DOHH2 (cell line): ENCODE data around the gene CEACAM4.

Source experiments
- H3F3A ChIP-seq: fragments of 200-600 bp; sonication (generic), shearing (Covaris generic); 2 replicates; pipeline ENCODE4 v1.6.0; 2016; ENCODE audit warnings: antibody characterized with exemption, mild to moderate bottlenecking; ENCODE audit not compliant: control insufficient read depth, insufficient read depth
- H3K27ac ChIP-seq: fragments of 200-600 bp; sonication (generic); 2 replicates; pipeline ENCODE4 v1.5.1; 2014; ENCODE audit warnings: low read depth, mild to moderate bottlenecking, low read length, moderate library complexity
- H3K27me3 ChIP-seq: fragments of 200-600 bp; sonication (generic); 2 replicates; pipeline ENCODE4 v1.6.1; 2014; ENCODE audit warnings: mild to moderate bottlenecking, low read length, mixed read lengths; ENCODE audit not compliant: control insufficient read depth
- H3K36me3 ChIP-seq: fragments of 200-600 bp; sonication (generic); 2 replicates; pipeline ENCODE4 v1.6.1; 2014; ENCODE audit warnings: mild to moderate bottlenecking, low read length, moderate library complexity, mixed read lengths; ENCODE audit not compliant: control insufficient read depth
- H3K4me1 ChIP-seq: fragments of 200-600 bp; sonication (generic); 2 replicates; pipeline ENCODE4 v1.6.1; 2014; ENCODE audit warnings: mild to moderate bottlenecking, low read length, mixed read lengths; ENCODE audit not compliant: control insufficient read depth
- H3K4me2 ChIP-seq: fragments of 200-600 bp; sonication (generic); 2 replicates; pipeline ENCODE4 v1.6.0; 2014; ENCODE audit warnings: mild to moderate bottlenecking, low read length, moderate library complexity
- H3K4me3 ChIP-seq: fragments of 200-600 bp; sonication (generic); 2 replicates; pipeline ENCODE4 v1.5.1; 2014; ENCODE audit warnings: mild to moderate bottlenecking, low read length, mixed read lengths
- H3K79me2 ChIP-seq: fragments of 200-600 bp; sonication (generic); 2 replicates; pipeline ENCODE4 v1.6.1; 2014; ENCODE audit warnings: mild to moderate bottlenecking, low read length, mixed read lengths; ENCODE audit not compliant: control insufficient read depth
- H3K9me2 ChIP-seq: fragments of 200-600 bp; sonication (generic); replicated peaks from 2 replicates; pipeline ENCODE4 v1.6.1; 2014; ENCODE audit warnings: mild to moderate bottlenecking, low read length, mixed read lengths; ENCODE audit not compliant: control insufficient read depth
- H3K9me3 ChIP-seq: fragments of 200-600 bp; sonication (generic); 2 replicates; pipeline ENCODE4 v1.6.1; 2014; ENCODE audit warnings: antibody characterized with exemption, low read length, mixed read lengths; ENCODE audit not compliant: control insufficient read depth, insufficient read depth
- H4K20me1 ChIP-seq: fragments of 200-600 bp; sonication (generic); 2 replicates; pipeline ENCODE4 v1.6.0; 2014; ENCODE audit warnings: low read depth, mild to moderate bottlenecking, antibody characterized with exemption, low read length, moderate library complexity; ENCODE audit not compliant: control insufficient read depth, insufficient read depth
- CTCF ChIP-seq: fragments of 200-600 bp; sonication (generic); IDR thresholded peaks from one replicate; pipeline ENCODE4 v1.5.1; 2014; ENCODE audit warnings: antibody characterized with exemption, mild to moderate bottlenecking, low read depth, low read length; ENCODE audit not compliant: poor library complexity, severe bottlenecking
- EZH2phosphoT487 ChIP-seq: fragments of 200-600 bp; sonication (generic); IDR thresholded peaks from 2 replicates; pipeline ENCODE4 v1.6.1; 2017; ENCODE audit warnings: borderline replicate concordance, mild to moderate bottlenecking, antibody characterized with exemption, low read length, moderate library complexity, mixed read lengths

Gene CEACAM4

DNA sequence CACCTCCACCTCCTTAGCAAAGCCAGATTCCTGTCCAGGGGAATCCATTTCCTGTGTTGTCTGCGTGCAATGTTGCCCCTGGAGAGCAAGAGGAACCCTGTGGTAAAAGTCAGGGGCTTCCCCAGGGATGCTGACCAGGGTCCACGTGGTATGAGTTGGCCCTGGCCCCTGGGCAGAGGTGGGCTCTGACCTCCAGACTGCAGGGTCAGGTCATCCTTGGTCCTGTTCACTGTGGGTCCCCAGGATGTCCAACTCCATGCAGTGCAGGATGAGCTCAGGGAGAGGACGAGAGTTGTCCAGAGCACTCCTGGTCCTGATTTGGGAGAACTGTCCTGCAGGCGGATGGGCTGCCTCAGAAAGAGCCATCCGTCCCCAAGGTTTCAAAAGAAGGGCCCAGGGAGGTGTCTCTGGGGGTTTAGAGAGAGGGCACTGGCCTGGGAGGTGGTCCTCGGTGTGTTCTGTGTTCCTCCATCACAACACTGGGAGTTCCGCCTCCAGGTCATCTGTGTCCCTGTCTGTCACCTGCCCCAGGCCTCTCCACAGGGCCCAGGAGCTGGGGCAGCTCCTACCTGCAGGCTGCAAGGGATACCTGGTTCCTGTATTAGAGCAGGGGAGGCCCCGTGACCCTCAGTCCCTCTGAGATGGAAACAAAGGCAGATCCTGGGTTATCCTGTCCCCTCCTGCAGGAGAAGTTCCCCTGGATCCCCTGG, 1.2 kb upstream of the CEACAM4 start:
- H3K9me3 ChIP-seq = no peaks in the 10 kb centered on the region

GRCh38 chr19:41626278-41626677, 596 bp downstream of the CEACAM4 start:
- peaks cover 51% of the 10 kb centered on the region for H3K27me3 ChIP-seq
- H3K27ac ChIP-seq = no peak overlapping the region
- no peaks in the 10 kb centered on the region for H3K36me3 ChIP-seq

More for the DNA sequence above, 1.2 kb upstream of the CEACAM4 start:
- Histone ChIP-seq H3K4me1 (no peaks in the 10 kb centered on the region), H3K4me2 (no peak overlapping the region), H3K9me2 (no peaks in the 10 kb centered on the region), H4K20me1 (no peaks in the 10 kb centered on the region), H3K36me3 (no peaks in the 10 kb centered on the region), H3F3A (no peaks in the 10 kb centered on the region), H3K4me3 (no peak overlapping the region), H3K27me3 (peaks cover 51% of the 10 kb centered on the region), H3K79me2 (no peaks in the 10 kb centered on the region), H3K27ac (no peak overlapping the region)
- no peak for TF ChIP-seq EZH2phosphoT487
- no peak for TF ChIP-seq CTCF

GRCh38 chr19:41624937-41625336, 1.9 kb downstream of the CEACAM4 start:
- Histone ChIP-seq H3F3A (no peaks in the 10 kb centered on the region), H3K9me2 (no peaks in the 10 kb centered on the region), H3K27me3 (peaks cover 43% of the 10 kb centered on the region), H3K36me3 (no peaks in the 10 kb centered on the region), H3K79me2 (no peaks in the 10 kb centered on the region), H3K9me3 (no peaks in the 10 kb centered on the region), H3K4me2 (no peak overlapping the region), H3K27ac (no peak overlapping the region), H3K4me3 (no peak overlapping the region), H3K4me1 (no peaks in the 10 kb centered on the region), H4K20me1 (no peaks in the 10 kb centered on the region)
- TF ChIP-seq EZH2phosphoT487 = no peak
- no peak for TF ChIP-seq CTCF

More at GRCh38 chr19:41626278-41626677, 596 bp downstream of the CEACAM4 start:
- H3K4me1 ChIP-seq = no peaks in the 10 kb centered on the region
- H4K20me1 ChIP-seq = no peaks in the 10 kb centered on the region
- TF ChIP-seq CTCF (no peak), EZH2phosphoT487 (no peak)
- no peaks in the 10 kb centered on the region for H3K9me3 ChIP-seq
- no peaks in the 10 kb centered on the region for H3F3A ChIP-seq
- H3K4me3 ChIP-seq = no peak overlapping the region
- H3K4me2 ChIP-seq = no peak overlapping the region
- H3K9me2 ChIP-seq = no peaks in the 10 kb centered on the region
- no peaks in the 10 kb centered on the region for H3K79me2 ChIP-seq

- H3K9me2 ChIP-seq = no peaks in the 10 kb centered on the region
- no peaks in the 10 kb centered on the region for H3K79me2 ChIP-seq
- no peaks in the 10 kb centered on the region for H3K36me3 ChIP-seq
- TF ChIP-seq CTCF (no peak), EZH2phosphoT487 (no peak)
- H3K4me1 ChIP-seq = no peaks in the 10 kb centered on the region
- H3F3A ChIP-seq = no peaks in the 10 kb centered on the region
- H3K4me2 ChIP-seq = no peak overlapping the region
- H3K9me3 ChIP-seq = no peaks in the 10 kb centered on the region
- H3K27me3 ChIP-seq = peaks cover 40% of the 10 kb centered on the region
- H4K20me1 ChIP-seq = no peaks in the 10 kb centered on the region
- no peak overlapping the region for H3K4me3 ChIP-seq
- H3K27ac ChIP-seq = no peak overlapping the region
Observed at GRCh38 chr19:41624515-41624914, 2.4 kb downstream of the CEACAM4 start.
